HG03045 (cell line): ENCODE measurements around the gene SLC25A42.

Experiments used
- ATAC-seq: cut with Tn5 transposase; IDR thresholded peaks from one replicate; pipeline ENCODE4 v1.9.1; 2021; ENCODE audit warnings: mild to moderate bottlenecking, moderate library complexity; ENCODE audit not compliant: unreplicated experiment

SLC25A42 gene

GRCh38 chr19:19155495-19156219 is 91.9 kb downstream of the SLC25A42 start:
- ATAC-seq, result peak; percentile 65

- no peak for ATAC-seq
Measured at GRCh38 chr19:19157808-19158207, 94.0 kb downstream of the SLC25A42 start.

- ATAC-seq, result no peak
Measured at GRCh38 chr19:19159534-19159933, 95.7 kb downstream of the SLC25A42 start.

- no peak for ATAC-seq
Measured at GRCh38 chr19:19160461-19161035, 96.8 kb downstream of the SLC25A42 start.

GRCh38 chr19:19162495-19162894 is 98.7 kb downstream of the SLC25A42 start:
- no peak for ATAC-seq
